GM18907 (cell line): ENCODE measurements around the gene TBC1D16.

Source experiments
- ATAC-seq: cut with Tn5 transposase; IDR thresholded peaks from one replicate; pipeline ENCODE4 v1.9.1; 2021; ENCODE audit warnings: mild to moderate bottlenecking, moderate library complexity; ENCODE audit not compliant: unreplicated experiment

Gene TBC1D16

GRCh38 chr17:80035687-80035936, at the start of gene TBC1D16:
Gene TBC1D16 (minus strand): TSS chr17:80035872. CDS start chr17:80013547, 22,325 bp downstream.
- ATAC-seq = no peak

- no peak for ATAC-seq
Observed at GRCh38 chr17:80084773-80085172, 49.1 kb upstream of the TBC1D16 start.

GRCh38 chr17:80083136-80083661, 47.5 kb upstream of the TBC1D16 start:
- ATAC-seq = no peak

GRCh38 chr17:80082403-80083135, 46.9 kb upstream of the TBC1D16 start:
- ATAC-seq = no peak

- no peak for ATAC-seq
Observed at GRCh38 chr17:80081596-80081995, 45.9 kb upstream of the TBC1D16 start.

GRCh38 chr17:80080081-80080480, 44.4 kb upstream of the TBC1D16 start:
- no peak for ATAC-seq

- no peak for ATAC-seq
Observed at GRCh38 chr17:80072410-80072809, 36.7 kb upstream of the TBC1D16 start.

GRCh38 chr17:80071116-80071841, 35.6 kb upstream of the TBC1D16 start:
- no peak for ATAC-seq

GRCh38 chr17:80070375-80071115, 34.9 kb upstream of the TBC1D16 start:
- ATAC-seq = no peak

GRCh38 chr17:80068301-80069222, 32.9 kb upstream of the TBC1D16 start:
- ATAC-seq = no peak

GRCh38 chr17:80067393-80067986, 31.8 kb upstream of the TBC1D16 start:
- no peak for ATAC-seq

- ATAC-seq = no peak
Observed at GRCh38 chr17:80065478-80066170, 30.0 kb upstream of the TBC1D16 start.

- no peak for ATAC-seq
Observed at GRCh38 chr17:80064696-80065095, 29.0 kb upstream of the TBC1D16 start.

GRCh38 chr17:80063830-80064585, 28.3 kb upstream of the TBC1D16 start:
- ATAC-seq = no peak

GRCh38 chr17:80061421-80061820, 25.7 kb upstream of the TBC1D16 start:
- ATAC-seq = no peak

- no peak for ATAC-seq
Observed at GRCh38 chr17:80060644-80061043, 25.0 kb upstream of the TBC1D16 start.

- no peak for ATAC-seq
Observed at GRCh38 chr17:80058311-80058955, 22.8 kb upstream of the TBC1D16 start.

- ATAC-seq = no peak
Observed at GRCh38 chr17:80055597-80055996, 19.9 kb upstream of the TBC1D16 start.
